Measurements from ENCODE around the gene BMF. TPM values are rescaled to one million over a fixed set of nuclear protein-coding genes. Genes with fewer than 3 reads are reported as not detected.
A peak's percentile ranks its signal among the peaks of the same experiment; 100 is the strongest.

The BMF gene
- total RNA-seq, 1 experiment from 2014 or later = 12.1 TPM

DNA sequence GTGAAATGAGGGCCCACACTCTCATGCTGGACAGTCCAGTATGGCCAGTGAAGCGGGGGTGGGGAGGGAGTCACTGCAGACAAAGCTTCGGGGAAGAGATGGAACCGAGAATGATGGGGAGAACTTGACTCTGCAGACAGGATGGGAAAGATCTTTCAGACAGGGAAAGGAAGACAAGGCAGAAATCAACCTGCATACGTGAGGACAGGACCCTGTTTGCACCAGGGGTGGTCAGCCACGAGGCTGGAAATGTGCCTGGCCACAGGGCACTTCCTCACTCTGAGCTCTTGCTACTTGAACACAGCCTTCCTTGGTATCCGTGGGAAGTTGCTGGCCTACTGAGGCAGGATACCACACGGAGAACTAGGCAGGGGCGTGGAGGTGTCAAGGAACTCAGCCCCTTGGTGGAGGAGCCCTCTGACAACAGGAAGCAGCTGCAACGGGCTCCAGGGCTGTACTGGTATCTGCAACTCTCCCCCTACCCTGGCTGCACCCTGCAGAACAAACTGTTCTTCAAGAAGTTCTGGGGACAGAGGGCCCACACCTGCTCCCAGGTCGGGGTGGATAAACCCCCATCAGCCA is 60.4 kb downstream of the BMF start:
- no peak for DNase-seq (ENCODE audit: low read depth)

DNA sequence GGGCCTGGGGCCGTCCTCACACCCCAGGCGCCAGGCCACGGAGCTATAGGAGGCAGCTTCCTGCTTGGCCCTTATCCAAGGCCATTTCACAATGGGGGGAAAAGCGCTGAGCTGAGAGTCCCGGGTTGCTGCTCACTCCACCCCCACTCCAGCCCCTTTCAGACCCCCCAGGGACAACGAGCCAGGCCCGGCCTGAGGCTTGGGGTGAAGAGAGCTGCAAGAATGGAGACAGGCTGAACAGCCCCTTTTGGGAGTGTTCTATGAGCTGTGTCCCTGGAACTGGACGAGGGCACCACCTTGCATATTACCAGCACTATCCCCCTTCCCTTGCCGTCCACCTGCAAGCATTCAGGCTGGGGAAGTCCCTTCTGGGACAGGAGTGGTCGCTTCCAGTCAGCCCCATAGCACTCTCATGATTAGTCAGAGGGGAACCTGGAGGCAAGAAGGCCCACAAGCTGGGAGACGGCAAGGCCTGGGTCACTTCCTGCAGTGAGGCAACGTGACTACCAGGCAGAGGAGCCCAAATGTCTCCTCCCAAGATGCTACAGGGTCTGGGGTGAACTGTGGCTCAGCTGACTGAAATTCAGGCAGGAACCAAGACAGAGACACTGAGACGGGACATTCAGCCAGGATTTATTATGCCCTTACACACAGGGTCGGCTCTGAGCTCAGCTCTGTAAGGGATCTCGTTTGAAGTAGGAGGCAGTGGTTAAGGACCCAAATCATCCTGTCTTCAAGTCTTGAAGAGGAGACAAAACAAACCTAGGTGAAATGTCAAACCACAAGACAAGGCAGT is 61.1 kb downstream of the BMF start:
- peak; percentile 84 for DNase-seq (ENCODE audit: low read depth)

DNA sequence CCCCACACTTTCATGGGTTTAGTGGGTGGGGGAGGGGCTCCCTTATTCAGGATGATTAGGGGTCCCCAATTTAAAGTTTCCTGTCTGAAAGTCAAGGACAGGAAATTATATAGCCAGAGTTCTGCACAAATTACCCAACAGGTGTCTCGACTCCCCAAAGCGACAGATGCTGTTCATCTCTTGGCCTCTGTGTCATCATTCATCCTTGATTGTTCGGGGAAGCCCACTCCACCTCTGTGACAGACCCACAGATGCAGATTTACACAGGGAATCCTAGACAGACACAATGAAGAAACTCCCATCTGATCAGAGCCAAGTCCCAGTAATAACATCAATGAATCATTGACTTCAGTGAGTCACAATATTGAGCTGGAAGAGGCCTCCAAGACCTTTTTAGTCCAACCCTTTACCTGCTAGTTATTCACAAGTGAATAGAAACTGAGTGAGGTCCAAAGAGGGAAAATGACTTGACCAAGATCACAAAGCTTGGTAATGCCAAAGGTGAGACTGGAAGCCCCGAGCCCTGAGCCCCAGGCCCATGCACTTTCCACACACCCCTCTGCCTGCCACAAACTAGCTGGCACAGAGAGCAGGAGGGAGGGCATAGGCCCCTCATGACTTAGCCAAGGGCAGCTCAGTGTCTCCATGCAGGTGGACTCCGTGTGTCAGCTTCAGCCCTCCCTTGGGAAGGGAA is 61.8 kb downstream of the BMF start:
- DNase-seq (ENCODE audit: low read depth) = peak; percentile 83

DNA sequence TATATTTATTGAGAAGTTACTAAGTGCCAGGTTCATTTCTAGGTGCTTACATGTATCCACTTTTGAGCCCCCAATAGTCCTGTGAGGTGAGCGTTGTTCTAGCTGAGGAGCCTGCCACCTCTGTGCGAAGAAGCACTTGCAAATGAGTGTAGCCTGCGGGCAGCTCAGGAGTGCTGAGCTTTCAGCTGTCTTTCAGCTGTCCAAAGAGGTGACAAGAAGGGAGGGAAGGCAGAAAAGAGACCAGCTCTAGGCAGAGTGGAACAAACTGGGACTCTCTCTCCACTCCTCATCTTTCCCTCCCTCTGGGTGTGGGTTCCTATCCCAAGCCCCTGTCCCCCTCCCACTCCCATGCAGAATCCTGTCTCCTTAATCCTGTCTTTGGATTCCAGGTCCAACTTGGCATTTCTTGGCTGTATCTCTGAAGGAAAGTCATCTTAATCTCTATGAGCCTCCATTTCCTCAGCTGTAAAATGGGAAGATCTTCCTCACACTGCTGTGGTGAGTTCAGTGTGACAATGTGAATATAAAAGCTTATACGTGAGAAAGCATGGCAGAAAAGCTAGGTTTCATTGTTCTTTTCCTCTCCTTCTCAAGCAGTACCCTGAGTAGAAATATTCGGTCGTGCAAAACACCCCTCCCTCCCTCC is 63.0 kb downstream of the BMF start:
- no peak for DNase-seq (ENCODE audit: low read depth)

DNA sequence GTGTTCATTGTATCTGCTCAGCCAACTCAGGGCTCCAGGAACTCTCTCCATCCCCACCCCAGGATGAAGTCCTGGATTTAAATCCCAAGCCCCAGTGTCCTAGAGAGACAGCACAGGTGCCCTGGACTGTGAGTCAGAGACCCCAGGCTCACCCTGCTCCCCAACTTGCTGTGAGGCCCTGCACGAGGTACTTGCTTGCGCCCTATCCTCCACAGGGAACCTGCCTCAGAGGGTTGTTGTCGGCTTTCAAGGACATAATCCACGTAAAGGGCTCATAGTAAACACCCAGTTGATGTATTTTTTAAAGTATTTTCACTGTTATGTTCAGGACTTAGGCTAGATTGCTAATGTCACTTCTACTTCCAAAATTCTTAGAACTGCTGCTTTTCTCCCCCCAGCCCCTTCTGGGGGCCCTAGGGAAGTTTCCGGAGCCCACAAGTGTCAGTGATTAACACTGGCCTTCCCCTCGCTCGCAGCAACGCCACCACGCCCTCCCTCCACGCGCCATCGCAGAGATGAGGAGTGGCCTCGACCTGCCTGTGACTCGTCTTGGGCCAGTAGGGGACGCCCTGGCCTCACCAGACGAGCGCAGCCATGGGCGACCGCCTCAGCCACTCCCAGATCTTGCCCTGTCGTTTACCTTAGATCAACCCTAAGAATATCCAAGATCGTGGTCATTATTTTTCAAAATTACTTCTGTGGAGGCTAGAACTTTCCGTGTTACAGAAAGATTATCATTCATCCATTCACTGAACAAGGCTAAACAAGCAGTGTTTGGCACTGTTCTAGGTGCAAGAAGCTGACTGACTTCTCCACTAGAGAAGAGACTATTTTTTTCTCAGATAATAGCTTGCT is 63.7 kb downstream of the BMF start:
- DNase-seq (ENCODE audit: low read depth) = peak; percentile 79

DNA sequence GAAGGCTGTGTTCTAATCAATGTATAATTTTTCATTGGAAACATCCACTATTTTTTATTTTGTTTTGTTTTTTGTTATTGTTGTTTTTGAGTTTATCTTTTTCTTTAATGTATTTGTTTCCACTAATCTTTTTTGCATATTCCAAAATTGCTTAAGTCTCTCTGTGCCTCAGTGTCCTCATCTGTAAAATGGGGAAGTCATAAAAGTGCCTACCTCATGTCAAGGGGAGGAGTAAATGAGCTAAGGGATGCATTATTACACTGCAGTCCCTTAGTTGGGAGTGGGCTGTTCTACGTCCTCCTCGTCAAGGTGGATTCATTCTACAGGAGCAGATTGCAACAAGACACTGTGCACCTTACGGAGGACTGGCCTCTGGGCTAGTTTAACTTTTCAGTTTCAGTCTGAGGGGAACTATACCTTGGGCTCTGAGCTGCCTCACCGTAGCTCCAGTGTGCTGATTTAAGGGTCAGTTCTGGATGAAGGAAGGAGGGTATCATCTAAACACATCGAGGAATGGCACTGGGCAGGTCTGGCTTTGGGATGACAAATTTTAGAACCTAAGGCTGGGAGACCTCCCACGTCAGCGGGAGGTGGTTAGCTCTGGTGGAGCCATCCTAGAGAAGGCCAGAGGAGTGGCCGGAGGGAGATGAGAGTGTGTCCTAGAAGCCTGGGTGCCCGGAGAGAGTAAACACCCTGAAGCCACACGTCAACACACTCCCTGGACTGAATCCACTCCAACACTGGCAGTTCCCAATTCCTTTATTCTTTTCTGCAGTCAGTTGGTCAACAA is 64.6 kb downstream of the BMF start:
- no peak for DNase-seq (ENCODE audit: low read depth)

DNA sequence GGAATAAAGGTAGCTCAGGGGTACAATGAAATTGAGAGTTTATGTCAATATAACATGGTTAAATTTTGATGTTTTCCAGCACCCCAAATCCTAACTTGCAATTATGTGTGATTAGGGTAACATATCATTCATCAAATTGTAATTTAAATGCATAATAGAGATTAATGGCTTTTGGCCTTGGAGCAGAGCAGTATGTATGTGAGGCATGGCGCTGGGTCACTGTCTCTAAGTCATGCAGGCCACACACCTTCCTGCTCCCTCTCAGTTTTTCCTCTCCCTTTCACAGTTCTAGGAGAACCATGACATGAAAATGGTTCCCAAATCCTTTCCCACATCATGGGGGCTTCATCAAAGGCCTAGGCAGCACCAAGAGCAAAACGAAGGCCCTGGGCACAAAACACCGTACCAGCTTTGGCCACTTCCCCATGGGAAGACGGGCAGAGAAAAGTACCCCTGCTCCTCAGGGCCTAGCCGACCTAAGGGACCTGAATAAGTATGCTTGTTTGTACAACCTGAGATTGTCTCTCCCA is 65.8 kb downstream of the BMF start:
- DNase-seq (ENCODE audit: low read depth) = no peak

DNA sequence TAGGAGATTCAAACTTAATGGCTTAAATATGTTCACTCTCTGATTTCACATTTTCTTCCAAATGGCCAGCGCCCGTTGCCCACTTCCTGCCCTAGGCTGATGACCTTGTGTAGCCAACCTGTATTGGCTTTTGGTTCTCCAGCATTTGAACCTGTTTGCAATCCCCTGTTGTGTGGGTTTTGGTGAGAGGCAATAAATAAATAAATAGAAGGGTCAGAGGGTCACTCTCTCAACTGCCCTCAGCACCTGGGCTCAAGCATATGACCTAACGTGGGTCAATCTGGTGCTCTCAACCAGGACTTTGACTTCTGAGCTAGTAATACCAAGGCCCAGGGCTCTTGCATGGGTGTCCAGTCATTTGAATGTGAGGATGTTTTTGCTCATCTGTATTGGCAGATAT is 67.9 kb downstream of the BMF start:
- DNase-seq (ENCODE audit: low read depth) = no peak

DNA sequence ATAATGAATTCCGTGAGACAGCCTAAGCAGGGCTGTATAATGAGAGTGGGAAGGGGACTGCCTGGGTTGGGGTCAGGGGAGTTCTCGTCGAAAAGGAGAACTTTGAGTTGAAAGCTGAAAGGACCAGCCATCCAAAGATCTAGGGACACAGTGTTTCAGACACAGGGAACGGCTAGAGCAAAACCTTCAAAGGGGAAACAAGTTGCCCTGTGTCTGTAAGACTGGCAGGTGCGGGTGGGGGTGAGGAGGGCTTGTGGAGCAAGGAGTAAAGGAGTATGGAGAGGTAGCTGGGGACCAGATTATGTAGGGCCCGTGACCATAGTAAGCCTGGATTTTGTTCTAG is 68.4 kb downstream of the BMF start:
- DNase-seq (ENCODE audit: low read depth) = no peak

DNA sequence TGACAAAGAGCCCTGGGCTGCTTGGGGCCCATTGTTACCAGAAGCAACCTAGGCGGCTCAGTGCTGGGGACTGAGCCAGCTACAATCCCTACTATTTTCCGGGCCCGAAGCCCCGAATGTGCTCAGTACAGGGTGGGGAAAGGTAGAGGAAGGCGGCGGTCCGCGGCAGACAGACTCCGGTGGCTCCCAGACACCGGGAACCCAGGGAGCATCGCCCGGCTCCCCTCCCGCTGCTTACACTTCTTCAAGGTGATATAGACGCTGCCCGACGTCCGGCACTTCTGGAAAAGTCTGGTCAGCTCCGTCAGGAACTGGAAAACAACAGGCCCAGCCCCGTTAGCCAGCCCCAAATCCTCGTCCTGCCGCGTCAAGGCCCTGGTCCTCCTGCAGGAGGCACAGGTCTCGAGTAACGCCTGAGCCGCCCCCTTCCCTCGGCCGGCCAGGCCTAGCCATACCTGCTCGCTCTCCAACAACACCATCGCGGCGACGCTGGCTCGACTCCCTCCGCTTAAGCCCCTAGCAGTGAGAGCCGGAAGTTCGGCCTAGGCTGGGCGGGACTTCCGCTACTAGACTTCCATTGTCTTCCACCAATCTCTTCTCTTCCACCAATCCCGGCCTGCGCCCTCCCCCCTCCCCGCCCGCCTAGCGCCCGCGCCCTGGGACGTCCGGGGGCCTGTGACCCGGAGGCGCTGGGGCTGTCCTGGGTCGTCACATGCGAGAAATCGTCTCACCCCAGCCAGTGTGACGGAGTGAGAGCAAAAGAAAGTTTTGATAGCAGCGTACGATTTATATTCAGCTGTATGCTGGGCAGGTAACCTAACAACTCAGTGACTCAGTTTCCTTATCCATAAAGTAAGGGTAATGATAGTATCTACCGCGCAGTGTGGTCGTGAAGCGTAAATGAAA is 69.8 kb downstream of the BMF start, which contains the start of gene SRP14:
TSS of gene SRP14 (minus strand) at position 544 of the 906 bp plus-strand sequence. CDS start at position 479, 65 bp downstream.
- peak; percentile 92 for DNase-seq (ENCODE audit: low read depth)

DNA sequence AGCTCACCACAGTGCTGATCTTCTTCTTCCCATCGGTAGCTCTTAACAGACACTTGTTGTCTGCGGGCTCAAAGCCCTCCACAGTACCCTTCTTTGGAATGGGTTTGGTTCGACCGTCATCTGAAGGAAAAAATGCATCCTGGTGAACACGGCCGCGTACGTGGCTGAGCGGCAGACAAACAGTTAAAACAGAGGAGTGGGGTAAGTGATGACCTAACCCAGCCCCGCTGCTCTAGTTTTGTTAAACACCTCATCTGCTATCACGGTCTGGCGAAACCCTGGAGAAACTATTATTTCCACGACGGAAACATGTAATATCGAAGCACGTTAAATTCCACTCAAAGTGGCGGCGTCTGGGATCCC is 70.4 kb downstream of the BMF start:
- DNase-seq (ENCODE audit: low read depth) = no peak

Other genes starting within 250 kb of the BMF start
- 75.9 and 107 TPM in 2 replicates for gene GPR176, start 188.6 kb downstream of the BMF start, total RNA-seq (2014; rRNA removed; shearing (Covaris generic))
- 33.0 and 56.7 TPM in 2 replicates for gene EIF2AK4, start 174.8 kb downstream of the BMF start, total RNA-seq (2014; rRNA removed; shearing (Covaris generic))
- gene SRP14, start 69.7 kb downstream of the BMF start, total RNA-seq (2014; rRNA removed; shearing (Covaris generic)) = 236 and 307 TPM in 2 replicates
- 47.1 and 54.0 TPM in 2 replicates for gene BUB1B, start 52.2 kb upstream of the BMF start, total RNA-seq (2014; rRNA removed; shearing (Covaris generic))
- gene PAK6, start 130.2 kb upstream of the BMF start, total RNA-seq (2014; rRNA removed; shearing (Covaris generic)) = 9.8 and 13.0 TPM in 2 replicates
- not detected in 2 replicates for gene ANKRD63, start 174.2 kb upstream of the BMF start, total RNA-seq (2014; rRNA removed; shearing (Covaris generic))
- not detected in 2 replicates for gene PLCB2, start 199.1 kb upstream of the BMF start, total RNA-seq (2014; rRNA removed; shearing (Covaris generic))
- 21.6 and 29.3 TPM in 2 replicates for gene INAFM2, start 214.8 kb upstream of the BMF start, total RNA-seq (2014; rRNA removed; shearing (Covaris generic))
- gene CCDC9B, start 232.1 kb upstream of the BMF start, total RNA-seq (2014; rRNA removed; shearing (Covaris generic)) = 9.4 and 14.1 TPM in 2 replicates
- gene PHGR1, start 242.2 kb upstream of the BMF start, total RNA-seq (2014; rRNA removed; shearing (Covaris generic)) = not detected in 2 replicates
- 0.49 and 2.4 TPM in 2 replicates for gene DISP2, start 249.3 kb upstream of the BMF start, total RNA-seq (2014; rRNA removed; shearing (Covaris generic))

Data from M059J (cell line).